Measurements from ENCODE around the gene PLSCR2. TPM values are rescaled to one million over a fixed set of nuclear protein-coding genes. Genes with fewer than 3 reads are reported as not detected.

PLSCR2 gene
- total RNA-seq, 1 experiment from 2014 or later = 0.54 TPM

DNA sequence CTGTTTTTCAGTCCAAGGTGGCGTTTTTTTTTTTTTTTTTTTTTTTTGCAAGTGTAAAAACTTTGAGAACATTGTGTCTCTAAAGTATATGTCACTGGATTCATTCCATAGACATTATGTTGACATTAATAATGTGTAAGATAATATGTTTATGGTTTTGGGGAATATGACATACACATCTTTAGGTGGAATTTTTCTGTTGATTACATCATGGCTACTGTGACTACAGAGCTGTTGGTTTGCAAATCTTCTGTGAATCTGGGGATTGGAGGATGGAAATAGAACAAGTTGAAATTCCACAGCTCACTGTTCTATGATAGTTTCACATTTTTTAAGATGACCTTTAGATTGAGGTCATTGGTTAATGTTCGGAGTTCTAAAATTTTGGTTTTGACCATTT lies 24.4 kb upstream of the PLSCR2 start:
- Histone ChIP-seq H3K4me3 (ENCODE audit: low read depth in 2 of 2, low read length in 2 of 2) (no peak overlapping the region), H3K4me1 (ENCODE audit: control insufficient read depth, insufficient read depth, low read length) (no peaks in the 10 kb centered on the region), H3K36me3 (ENCODE audit: control insufficient read depth, insufficient read depth, low read length) (no peaks in the 10 kb centered on the region), H3K27ac (ENCODE audit: low read length) (no peak overlapping the region), H3K27me3 (ENCODE audit: control insufficient read depth, insufficient read depth, low read length) (no peaks in the 10 kb centered on the region), H3K9me3 (ENCODE audit: control insufficient read depth, insufficient read depth, low read depth, low read length) (no peaks in the 10 kb centered on the region)
- CTCF ChIA-PET = no interaction called here
- TF ChIP-seq CTCF (IDR thresholded peaks at IDR 0.05) = no peak
- no peak for TF ChIP-seq POLR2AphosphoS5 (IDR thresholded peaks at IDR 0.05; ENCODE audit: low read depth, low read length)
- no peak for TF ChIP-seq TCF7L2 (IDR thresholded peaks at IDR 0.05; ENCODE audit: low read depth, low read length)
- intact Hi-C loops (cut with micrococcal nuclease; ENCODE audit: unreplicated experiment) = no loop called here
- no TSS peak for BruUV-seq (replicated peaks)
- DNase-seq (ENCODE audit: low read depth, low spot score) (no peak), ATAC-seq (no peak)
- in situ Hi-C loops (cut with HindIII; ENCODE audit: low pct_unique_long_range_greater_than_20kb, low sequenced_read_pairs) = no loop called here
- POLR2A ChIA-PET = interaction anchor here (0.5 kb wide), 1 partner anchor 1034 kb away, joined by 3 read pairs; no protein-coding TSS in a partner anchor

GRCh38 chr3:146493221-146493620 lies 23.9 kb upstream of the PLSCR2 start:
- Histone ChIP-seq H3K27me3 (ENCODE audit: control insufficient read depth, insufficient read depth, low read length) (no peaks in the 10 kb centered on the region), H3K4me3 (ENCODE audit: low read depth in 2 of 2, low read length in 2 of 2) (no peak overlapping the region), H3K4me1 (ENCODE audit: control insufficient read depth, insufficient read depth, low read length) (no peaks in the 10 kb centered on the region), H3K36me3 (ENCODE audit: control insufficient read depth, insufficient read depth, low read length) (no peaks in the 10 kb centered on the region), H3K27ac (ENCODE audit: low read length) (no peak overlapping the region), H3K9me3 (ENCODE audit: control insufficient read depth, insufficient read depth, low read depth, low read length) (no peaks in the 10 kb centered on the region)
- POLR2A ChIA-PET = interaction anchor here (0.5 kb wide), 1 partner anchor 1035 kb away, joined by 3 read pairs; no protein-coding TSS in a partner anchor
- intact Hi-C loops (cut with micrococcal nuclease; ENCODE audit: unreplicated experiment) (no loop called here), in situ Hi-C loops (cut with HindIII; ENCODE audit: low pct_unique_long_range_greater_than_20kb, low sequenced_read_pairs) (no loop called here)
- no TSS peak for BruUV-seq (replicated peaks)
- no peak for TF ChIP-seq CTCF (IDR thresholded peaks at IDR 0.05)
- TF ChIP-seq SIN3A (IDR thresholded peaks at IDR 0.05; ENCODE audit: borderline replicate concordance, insufficient read depth, low read depth, low read length) = no peak
- no peak for TF ChIP-seq TCF7L2 (IDR thresholded peaks at IDR 0.05; ENCODE audit: low read depth, low read length)
- TF ChIP-seq, protein P1, sequence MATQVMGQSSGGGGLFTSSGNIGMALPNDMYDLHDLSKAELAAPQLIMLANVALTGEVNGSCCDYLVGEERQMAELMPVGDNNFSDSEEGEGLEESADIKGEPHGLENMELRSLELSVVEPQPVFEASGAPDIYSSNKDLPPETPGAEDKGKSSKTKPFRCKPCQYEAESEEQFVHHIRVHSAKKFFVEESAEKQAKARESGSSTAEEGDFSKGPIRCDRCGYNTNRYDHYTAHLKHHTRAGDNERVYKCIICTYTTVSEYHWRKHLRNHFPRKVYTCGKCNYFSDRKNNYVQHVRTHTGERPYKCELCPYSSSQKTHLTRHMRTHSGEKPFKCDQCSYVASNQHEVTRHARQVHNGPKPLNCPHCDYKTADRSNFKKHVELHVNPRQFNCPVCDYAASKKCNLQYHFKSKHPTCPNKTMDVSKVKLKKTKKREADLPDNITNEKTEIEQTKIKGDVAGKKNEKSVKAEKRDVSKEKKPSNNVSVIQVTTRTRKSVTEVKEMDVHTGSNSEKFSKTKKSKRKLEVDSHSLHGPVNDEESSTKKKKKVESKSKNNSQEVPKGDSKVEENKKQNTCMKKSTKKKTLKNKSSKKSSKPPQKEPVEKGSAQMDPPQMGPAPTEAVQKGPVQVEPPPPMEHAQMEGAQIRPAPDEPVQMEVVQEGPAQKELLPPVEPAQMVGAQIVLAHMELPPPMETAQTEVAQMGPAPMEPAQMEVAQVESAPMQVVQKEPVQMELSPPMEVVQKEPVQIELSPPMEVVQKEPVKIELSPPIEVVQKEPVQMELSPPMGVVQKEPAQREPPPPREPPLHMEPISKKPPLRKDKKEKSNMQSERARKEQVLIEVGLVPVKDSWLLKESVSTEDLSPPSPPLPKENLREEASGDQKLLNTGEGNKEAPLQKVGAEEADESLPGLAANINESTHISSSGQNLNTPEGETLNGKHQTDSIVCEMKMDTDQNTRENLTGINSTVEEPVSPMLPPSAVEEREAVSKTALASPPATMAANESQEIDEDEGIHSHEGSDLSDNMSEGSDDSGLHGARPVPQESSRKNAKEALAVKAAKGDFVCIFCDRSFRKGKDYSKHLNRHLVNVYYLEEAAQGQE (IDR thresholded peaks at IDR 0.05; ENCODE audit: insufficient read depth in 1 of 2, low read depth in 2 of 2, low read length in 1 of 2) = no peak
- no peak for TF ChIP-seq POLR2AphosphoS5 (IDR thresholded peaks at IDR 0.05; ENCODE audit: low read depth, low read length)
- ATAC-seq = no peak
- CTCF ChIA-PET = no interaction called here
- DNase-seq (ENCODE audit: low read depth, low spot score) = no peak
